Activated CD4-positive, alpha-beta T cell treated with anti-CD3 and anti-CD28 coated beads for 48 hours (primary cell): ENCODE measurements around the gene CDHR2.

ENCODE experiments used
- DNase-seq: peaks from one replicate; pipeline ENCODE4 v3.0.0-alpha.2; 2020

The CDHR2 gene, protein sequence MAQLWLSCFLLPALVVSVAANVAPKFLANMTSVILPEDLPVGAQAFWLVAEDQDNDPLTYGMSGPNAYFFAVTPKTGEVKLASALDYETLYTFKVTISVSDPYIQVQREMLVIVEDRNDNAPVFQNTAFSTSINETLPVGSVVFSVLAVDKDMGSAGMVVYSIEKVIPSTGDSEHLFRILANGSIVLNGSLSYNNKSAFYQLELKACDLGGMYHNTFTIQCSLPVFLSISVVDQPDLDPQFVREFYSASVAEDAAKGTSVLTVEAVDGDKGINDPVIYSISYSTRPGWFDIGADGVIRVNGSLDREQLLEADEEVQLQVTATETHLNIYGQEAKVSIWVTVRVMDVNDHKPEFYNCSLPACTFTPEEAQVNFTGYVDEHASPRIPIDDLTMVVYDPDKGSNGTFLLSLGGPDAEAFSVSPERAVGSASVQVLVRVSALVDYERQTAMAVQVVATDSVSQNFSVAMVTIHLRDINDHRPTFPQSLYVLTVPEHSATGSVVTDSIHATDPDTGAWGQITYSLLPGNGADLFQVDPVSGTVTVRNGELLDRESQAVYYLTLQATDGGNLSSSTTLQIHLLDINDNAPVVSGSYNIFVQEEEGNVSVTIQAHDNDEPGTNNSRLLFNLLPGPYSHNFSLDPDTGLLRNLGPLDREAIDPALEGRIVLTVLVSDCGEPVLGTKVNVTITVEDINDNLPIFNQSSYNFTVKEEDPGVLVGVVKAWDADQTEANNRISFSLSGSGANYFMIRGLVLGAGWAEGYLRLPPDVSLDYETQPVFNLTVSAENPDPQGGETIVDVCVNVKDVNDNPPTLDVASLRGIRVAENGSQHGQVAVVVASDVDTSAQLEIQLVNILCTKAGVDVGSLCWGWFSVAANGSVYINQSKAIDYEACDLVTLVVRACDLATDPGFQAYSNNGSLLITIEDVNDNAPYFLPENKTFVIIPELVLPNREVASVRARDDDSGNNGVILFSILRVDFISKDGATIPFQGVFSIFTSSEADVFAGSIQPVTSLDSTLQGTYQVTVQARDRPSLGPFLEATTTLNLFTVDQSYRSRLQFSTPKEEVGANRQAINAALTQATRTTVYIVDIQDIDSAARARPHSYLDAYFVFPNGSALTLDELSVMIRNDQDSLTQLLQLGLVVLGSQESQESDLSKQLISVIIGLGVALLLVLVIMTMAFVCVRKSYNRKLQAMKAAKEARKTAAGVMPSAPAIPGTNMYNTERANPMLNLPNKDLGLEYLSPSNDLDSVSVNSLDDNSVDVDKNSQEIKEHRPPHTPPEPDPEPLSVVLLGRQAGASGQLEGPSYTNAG (N-terminal part only)

DNA sequence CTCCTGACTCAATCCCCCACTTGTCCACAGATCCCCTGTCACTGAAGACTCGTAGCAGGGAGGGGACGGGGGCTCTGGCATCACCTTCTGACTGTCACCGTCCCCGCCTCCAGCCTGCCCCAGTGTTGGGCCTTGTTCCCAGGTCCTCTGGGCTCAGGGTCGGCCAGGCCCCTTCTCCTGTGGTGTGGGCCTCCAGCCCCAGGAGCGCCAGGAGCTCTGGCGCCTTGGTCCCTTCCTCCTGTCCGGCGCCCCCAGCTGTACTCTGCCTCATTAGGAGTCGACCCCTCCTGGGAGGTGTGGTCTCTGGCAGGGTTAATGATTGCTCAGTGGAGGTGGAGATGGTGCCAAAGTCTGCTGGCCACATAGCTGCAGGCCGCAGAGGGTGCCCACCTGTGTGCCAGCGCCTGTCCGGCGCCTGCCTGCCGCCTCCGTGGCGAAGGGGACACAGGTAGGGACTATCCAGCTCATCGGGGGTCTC lies at the start of gene CDHR2:
Gene CDHR2 (plus strand): TSS at position 376 of the 478 bp plus-strand sequence. CDS start 16,011 bp downstream, outside the sequence.
- DNase-seq: no peak

DNA sequence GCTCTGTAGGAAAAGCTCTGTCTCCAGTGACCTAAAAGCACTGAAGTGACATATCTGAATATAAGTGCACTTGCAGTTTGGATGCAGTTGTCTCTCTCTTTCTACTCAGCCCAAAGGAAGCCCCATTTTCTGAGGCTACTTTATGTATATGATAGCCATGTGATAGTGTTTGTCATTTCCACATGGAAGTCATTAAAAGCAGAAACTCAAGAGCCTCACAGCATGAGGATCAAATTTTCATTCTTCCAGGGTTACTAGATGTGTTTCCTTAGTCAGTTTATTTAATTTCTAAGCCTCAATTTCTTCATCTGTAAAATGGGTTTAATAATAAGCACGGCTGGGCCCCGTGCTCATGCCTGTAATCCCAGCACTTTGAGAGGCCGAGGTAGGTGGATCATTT lies 48.6 kb upstream of the CDHR2 start:
- DNase-seq: no peak

DNA sequence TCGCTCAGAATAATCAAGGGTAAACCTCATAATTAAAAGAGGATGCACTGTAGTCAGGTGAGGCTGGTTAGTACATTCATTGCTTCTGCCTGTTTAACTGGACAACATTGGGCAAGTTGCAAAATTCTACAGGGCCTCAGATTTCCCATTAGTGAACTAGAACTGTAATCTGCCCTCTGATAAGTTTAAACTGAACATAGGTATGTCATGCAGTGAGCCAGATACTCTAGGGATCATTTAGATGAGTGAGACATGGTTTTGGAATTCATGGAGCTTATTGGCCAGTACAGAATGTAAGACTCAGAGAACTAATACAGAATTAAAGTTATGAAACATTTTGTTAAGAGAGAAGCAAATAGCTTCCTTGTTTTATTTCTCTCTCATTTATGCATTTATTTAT lies 47.8 kb upstream of the CDHR2 start:
- no peak for DNase-seq

DNA sequence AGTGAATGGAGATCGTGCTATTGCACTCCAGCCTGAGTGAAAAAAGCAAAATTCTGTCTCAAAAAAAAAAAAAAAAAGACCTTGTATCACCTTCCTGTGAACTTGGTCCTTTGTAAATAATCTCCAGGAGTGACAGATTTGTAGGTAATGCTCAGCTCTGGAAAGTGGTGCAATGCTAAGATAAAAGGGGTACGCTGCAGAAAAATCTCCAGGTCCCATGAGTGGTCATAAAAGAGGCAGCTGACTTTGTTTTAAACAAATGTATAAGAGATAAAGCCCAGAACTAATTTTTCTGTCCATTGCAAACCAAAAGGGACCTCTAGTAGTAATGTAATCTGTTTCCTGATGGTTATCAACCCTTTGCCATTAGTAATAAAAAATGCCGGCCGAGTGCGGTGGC lies 45.6 kb upstream of the CDHR2 start:
- DNase-seq: no peak

DNA sequence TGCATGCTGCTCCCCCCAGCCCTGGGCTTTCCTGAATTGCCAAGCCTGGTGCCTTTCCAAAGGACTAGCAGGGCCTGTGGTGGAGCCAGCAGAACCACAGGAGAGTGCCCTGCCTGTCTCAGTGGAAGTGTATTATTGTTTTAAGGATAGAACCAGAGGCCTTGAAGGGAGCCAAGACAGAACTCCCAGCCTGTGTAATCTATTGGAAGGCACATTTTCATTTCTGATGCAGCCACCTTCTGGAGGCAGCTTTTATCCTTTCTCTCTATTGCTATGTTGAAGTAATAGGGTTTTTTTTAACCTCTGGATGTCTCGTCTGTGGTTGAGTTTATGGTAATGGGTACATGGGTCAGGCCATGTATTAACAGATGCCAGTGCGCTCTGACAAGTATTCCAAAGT lies 41.2 kb upstream of the CDHR2 start:
- DNase-seq: no peak

DNA sequence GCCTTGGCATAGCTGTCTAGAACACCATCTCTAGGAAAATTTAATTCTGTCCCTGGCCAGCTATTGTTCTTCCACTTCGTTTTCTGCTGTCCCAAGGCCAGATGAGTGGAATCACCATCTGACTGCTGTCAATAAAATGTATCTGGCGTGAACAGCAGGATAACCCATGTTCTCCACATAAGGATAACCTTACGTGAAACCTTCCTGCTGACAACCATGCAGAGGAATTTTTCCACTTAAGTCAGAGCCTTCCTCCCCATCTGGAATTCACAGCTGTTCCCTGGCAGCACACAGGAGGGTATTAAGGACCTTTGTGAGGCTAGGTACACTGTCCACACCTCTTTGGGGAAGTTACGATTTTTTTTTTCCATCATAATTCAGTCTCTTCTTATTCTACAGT lies 40.5 kb upstream of the CDHR2 start:
- no peak for DNase-seq

DNA sequence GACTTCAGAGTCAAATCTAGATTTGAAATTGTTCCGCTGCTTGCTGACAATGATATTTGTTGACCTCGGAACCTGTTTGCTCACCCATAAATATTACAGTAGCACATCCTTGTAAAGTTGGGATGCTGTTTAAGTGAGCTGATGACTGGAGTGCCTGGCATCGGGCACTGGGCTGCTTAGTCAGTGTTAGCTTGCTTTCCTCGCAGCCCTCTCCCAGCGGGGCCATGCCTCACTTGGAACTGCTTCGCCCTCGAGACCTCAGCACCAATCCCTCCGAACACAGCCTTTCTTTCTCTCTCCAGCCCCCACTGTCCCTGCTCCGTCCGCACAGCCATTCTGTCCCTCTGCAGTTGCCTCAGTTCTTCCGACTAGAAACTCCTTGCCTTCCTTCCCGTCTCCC lies 35.4 kb upstream of the CDHR2 start:
- DNase-seq: no peak

DNA sequence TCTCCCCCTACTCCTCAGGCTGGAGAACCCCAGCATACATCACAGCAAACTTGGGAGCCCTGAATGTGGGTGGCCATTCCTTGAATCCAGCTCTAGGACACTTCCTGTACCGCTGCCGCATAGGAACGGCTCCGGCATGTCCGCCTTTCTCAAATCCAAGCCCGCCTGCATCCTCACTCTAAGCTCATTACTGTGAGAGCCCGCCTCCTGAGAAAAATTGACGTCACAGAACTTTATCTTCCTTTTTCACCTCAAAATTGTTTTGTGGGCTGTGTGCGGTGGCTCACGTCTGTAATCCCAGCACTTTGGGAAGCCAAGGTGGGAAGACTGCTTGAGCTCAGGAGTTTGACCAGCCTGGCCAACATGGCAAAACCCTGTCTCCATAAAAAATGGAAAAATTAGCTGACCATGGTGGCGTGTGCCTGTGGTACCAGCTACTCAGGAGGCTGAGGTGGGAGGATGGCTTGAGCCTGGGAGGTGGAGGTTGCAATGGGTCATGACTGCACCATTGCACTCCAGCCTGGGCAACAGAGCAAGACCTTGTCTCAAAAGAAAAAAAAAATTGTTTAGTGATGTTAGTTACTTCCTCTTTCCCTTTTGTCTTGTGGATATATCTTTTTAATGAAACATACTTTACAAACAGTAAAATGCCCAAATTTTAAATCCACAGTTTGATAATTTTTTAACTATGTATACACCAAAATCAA lies 34.7 kb upstream of the CDHR2 start:
- no peak for DNase-seq

DNA sequence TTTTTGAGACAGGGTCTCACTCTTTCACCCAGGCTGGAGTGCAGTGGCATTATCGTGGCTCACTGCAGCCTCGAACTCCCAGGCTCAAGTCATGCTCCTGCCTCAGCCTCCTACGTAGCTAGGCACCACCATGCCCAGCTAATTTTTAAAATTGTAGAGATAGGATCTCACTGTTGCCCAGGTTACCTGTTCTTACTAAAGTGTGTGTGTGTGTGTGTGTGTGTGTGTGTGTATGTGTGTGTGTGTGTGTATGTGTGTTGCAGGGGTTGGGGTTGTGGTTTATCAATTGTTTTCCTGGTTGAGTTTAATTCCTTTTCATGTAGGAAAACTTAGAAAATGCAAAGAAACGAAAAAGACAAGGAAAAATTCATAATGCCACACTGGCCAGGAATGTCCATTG lies 33.7 kb upstream of the CDHR2 start:
- DNase-seq: no peak

DNA sequence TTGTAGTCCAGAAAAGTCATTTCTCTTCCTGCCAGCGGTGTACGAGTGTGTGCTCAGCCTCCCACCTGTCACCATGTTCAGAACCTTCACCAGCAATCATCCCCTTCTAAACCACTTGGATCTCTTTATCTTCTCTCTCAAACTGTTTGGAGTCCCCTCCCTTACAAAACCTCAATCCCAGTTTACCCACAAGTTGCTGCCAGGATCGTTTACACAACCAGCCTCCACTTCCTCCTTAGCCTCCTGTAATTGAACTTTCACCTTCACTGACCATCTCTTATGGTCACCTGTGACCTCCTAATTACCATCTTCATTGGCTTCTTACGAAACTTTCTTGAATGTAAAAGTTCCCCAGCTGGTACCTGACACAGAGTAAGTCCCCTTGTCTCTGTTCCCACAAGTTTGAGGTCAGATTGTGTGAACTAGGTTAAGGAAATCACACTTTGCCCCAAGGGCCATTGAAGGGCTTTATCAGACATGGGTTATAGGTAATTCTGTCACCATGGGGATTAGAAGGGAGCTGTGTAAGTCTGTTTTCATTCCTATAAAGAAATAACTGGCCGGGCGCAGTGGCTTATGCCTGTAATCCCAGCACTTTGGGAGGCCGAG lies 32.0 kb upstream of the CDHR2 start:
- no peak for DNase-seq

DNA sequence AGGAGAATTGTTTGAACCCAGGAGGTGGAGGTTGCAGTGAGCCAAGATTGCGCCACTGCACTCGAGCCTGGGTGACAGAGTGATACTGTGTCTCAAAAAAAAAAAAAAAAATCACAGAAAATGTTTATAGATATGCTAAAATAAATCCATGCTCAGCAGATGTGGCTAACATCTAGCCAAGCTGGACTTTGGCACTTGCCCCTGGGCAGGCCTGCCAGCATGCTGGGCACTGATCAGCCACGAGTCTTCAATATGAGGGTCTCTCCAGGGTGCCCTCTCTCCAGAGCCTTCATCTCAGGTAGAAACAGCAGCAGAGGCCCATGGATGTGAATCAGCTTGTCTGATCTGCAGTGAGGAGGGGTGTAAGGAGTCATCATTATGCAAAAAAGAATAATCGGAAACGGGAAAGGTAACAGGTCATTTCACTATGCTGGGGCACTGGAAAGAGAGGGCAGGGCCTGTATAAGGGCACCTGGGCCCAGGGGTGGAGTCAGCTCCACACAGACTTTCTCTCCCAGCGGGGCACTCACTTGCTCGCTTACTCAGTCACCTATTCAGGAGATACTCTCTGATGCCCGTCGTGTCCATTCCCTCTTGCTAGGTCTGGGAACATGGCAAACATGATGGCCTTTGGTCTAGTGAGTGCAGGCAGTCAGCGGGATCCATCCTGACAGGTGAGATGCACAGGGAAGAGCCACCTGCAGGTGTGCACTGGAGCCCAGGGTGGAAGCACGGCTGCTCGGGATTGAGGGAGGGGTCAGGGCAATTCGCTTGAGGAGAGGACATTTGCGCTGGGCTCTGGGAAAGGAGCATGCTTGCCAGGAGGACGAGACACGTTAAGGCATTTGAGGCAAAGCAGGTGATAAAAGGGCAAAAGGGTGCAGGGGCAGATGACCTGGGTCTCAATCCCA lies 29.1 kb upstream of the CDHR2 start:
- no peak for DNase-seq

DNA sequence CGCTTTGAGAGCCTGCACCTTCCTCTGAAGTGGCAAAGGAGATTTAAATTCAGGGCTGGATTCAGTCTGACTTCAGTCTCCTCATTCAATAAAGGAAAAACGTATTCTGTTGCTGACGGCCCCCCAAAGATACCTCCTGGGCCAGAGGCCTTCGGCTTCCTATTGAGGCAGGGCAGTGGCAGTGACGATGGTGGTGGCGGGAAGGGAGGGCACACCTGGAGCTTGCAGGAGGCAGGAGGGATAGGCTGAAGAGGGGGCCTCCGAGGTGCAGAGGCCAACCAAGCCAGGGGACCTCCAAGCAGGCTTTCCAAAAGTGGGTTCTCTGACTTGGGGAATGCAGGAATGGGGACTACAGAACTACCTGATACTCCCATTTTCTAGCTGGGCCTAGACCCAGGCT lies 27.9 kb upstream of the CDHR2 start:
- no peak for DNase-seq

DNA sequence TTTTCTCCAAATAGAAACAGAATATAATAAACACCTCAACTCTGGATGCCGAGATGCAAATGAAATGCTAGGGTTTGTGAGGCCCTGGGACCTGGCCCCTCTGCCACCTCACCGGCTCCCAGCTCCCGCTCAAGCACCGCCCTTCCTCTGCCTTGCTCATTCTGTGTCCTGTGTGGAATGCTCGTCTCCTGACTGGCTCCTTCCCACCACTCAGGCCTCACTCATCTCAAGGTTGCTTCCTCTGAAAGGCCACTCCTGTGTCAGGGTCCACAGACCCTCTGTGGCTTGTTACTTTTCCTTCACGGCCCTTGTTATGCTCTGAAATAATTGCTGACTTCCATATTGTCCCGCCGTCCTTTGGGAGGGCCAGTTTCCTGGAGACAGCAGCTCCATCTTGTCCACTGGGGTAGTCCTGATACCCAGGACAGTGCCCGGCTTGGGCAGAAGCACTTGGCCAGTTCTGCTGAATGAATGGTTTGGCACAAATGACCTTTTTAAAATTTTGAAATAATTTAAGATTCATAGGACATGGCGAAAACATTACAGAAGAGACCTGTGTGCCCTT lies 27.4 kb upstream of the CDHR2 start:
- DNase-seq: no peak

DNA sequence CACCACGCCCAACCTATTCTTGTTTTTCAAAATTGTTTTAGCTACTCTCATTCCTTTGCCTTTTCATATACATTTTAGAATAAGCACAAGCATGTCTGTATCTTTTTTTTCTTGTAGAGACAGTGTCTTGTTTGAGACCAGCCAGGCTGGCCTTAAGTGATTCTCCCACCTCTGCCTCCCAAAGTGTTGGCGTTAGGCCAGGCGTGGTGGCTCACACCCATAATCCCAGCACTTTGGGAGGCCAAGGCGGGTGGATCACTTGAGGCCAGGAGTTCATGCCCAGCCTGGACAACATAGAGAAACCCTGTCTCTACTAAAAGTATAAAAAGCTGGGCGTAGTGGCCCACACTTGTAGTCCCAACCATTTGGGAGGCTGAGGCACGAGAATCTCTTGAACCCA lies 25.0 kb upstream of the CDHR2 start:
- no peak for DNase-seq

DNA sequence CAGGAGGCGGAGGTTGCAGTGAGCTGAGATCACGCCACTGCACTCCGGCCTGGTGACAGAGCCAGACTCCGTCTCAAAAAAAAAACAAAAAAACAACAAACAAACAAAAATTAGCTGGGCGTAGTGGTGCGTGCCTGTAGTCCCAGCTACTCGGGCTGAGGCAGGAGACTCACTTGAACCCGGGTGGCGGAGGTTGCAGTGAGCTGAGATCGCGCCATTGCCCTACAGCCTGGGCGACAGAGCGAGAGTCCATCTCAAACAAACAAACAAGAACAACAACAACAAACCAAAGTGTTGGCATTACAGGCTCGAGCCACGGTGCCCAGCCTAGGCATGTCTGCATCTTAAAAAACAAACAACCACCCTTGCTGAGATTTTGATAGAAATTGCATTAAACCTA lies 24.2 kb upstream of the CDHR2 start:
- DNase-seq: no peak

DNA sequence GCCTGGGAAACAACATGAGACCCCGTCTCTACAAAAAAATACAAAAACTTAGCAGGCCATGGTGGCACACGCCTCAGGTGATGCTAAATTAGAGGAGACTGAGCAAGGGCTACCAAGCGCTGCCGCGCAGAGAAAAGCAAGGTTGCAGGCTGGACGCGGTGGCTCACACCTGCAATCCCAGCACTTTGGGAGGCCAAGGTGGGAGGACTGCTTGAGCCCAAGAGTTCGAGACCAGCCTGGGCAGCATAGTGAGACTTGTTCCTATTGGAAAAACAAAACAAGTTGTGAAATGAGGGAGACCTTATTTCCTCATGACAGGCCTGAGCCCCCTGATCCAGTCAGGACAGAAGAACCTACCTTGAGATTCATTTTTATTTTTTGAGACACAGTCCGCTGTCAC lies 23.5 kb upstream of the CDHR2 start:
- no peak for DNase-seq

DNA sequence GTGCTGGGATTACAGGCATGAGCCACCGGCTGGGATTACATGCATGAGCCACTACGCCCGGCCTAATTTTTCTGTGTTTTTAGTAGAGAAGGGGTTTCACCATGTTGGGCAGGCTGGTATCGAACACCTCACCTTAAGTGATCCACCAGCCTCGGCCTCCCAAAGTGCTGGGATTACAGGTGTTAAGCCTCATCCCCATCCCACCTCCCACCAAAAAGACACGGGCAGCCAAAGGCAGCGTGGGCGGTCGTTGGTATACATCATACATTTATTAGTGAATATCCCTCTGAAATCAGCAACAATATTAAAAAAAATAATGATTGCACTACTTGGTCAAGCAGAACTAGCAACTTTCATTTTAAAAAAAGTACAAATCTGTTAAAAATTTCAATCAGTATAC lies 22.7 kb upstream of the CDHR2 start:
- no peak for DNase-seq

DNA sequence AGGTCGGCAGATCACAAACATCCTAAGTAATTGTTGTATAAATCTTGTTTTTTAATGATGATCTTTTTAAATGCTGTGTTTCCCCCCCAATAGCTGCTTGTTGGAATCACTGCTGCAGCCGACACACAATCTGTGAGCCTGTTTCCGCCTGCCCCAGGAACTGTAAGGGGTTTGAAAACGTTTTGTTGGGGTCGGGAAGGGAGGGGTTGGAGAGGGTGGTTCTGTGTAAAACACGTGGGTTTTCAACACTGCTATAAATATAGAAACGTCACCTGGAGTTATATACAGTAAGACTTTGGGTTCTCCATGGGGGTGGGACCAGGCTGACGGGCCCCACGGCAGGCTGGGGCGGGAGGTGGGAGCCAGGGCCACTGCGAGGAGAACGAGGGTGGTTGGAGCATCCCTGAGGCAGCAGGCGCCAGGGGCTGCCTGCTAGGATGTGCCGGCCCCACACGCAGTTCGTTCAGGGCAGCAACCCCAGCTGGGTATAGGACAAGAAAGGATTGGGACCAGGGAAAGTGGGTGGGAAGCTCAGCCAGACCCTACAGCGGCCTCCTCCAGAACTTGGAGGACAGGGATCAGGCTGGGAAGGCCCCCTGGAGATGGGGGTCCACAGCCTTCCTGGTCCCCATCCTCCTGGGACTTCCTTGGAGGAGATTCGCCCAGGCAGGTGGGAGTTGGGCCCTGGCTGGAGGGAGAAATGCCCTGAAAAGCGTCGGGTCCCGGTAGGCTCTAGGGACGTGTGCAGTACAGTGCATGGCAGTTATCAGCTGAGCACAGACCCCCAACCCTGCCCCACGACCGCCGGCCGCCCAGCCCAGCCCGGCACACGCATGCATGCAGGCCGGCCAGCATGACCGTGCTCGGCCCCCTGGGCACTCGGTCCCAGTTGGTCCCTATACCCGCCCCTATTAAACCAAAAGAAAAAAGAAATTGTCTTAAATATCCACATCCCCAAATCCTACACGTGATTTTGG lies 21.6 kb upstream of the CDHR2 start:
- no peak for DNase-seq

DNA sequence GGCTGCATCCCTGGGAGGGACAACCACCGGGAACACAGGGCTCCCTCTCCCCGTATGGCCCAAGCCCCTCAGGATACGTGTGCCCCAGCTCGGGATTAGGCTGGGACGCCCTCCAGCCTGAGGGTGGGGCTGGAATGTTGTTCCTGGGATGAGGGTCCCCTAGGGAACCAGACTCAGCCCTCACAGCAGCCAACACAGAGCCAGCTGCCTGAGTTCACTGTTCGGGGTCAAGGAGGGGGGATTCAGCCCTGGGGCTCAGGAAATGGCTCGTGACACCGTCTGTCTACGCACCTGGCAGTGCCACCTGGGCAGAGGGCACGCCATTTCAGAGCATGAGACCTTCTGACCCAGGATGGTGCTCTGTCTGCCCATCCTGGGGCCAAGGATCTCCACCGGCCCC lies 20.8 kb upstream of the CDHR2 start:
- DNase-seq: no peak
